Activated effector memory CD4-positive, alpha-beta T cell treated with Interleukin-2 at 50 U/mL for 16 hours (primary cell): ENCODE data around the gene OR2V2.
"Not testable (repeated sequence)": the region's sequence is repeated elsewhere in the genome, so short reads cannot be mapped to it uniquely, and the experiment has no call there.

Experiments
- DNase-seq: peaks from one replicate; pipeline ENCODE4 v3.0.0-alpha.2; 2020

OR2V2 gene

GRCh38 chr5:181118369-181118768, 29.0 kb upstream of the OR2V2 start:
- DNase-seq, result no peak

GRCh38 chr5:181119105-181119504, 28.3 kb upstream of the OR2V2 start:
- no peak for DNase-seq

GRCh38 chr5:181120306-181120705, 27.1 kb upstream of the OR2V2 start:
- no peak for DNase-seq

GRCh38 chr5:181120761-181121160, 26.6 kb upstream of the OR2V2 start:
- no peak for DNase-seq

- no peak for DNase-seq
These were observed 25.5 kb upstream of the OR2V2 start for GRCh38 chr5:181121675-181122561.

GRCh38 chr5:181124526-181124925, 22.9 kb upstream of the OR2V2 start:
- DNase-seq, result no peak

- DNase-seq, result no peak
These were observed 20.5 kb upstream of the OR2V2 start for GRCh38 chr5:181126841-181127240.

- DNase-seq, result no peak
These were observed 19.9 kb upstream of the OR2V2 start for GRCh38 chr5:181127456-181127855.

GRCh38 chr5:181127907-181128626, 19.3 kb upstream of the OR2V2 start:
- DNase-seq, result no peak

- DNase-seq, result no peak
These were observed 17.8 kb upstream of the OR2V2 start for GRCh38 chr5:181129601-181130000.

- not testable (repeated sequence) for DNase-seq
These were observed 17.3 kb upstream of the OR2V2 start for GRCh38 chr5:181130081-181130480.

- DNase-seq, result no peak
These were observed 16.4 kb upstream of the OR2V2 start, which contains the start of gene OR2V1 for GRCh38 chr5:181130832-181131496. OR2V1 (minus strand) TSS chr5:181131169; CDS start chr5:181125304, 5,865 bp downstream.

- DNase-seq, result no peak
These were observed 15.9 kb upstream of the OR2V2 start for GRCh38 chr5:181131514-181131913.

GRCh38 chr5:181133083-181133482, 14.3 kb upstream of the OR2V2 start:
- DNase-seq, result no peak

GRCh38 chr5:181133610-181134231, 13.7 kb upstream of the OR2V2 start:
- DNase-seq, result no peak

GRCh38 chr5:181134259-181134658, 13.1 kb upstream of the OR2V2 start:
- DNase-seq, result no peak

GRCh38 chr5:181136361-181136955, 10.9 kb upstream of the OR2V2 start:
- DNase-seq, result no peak

GRCh38 chr5:181138258-181138657, 9.1 kb upstream of the OR2V2 start:
- no peak for DNase-seq

- DNase-seq, result no peak
These were observed 6.6 kb upstream of the OR2V2 start for GRCh38 chr5:181140766-181141165.

- DNase-seq, result no peak
These were observed 5.3 kb upstream of the OR2V2 start for GRCh38 chr5:181142054-181142453.

GRCh38 chr5:181145133-181145532, 2.3 kb upstream of the OR2V2 start:
- DNase-seq, result no peak

- no peak for DNase-seq
These were observed 2.0 kb downstream of the OR2V2 start for GRCh38 chr5:181149355-181149754.
